Stomach (tissue), 9 donors: ENCODE data around the gene ALS2CL. TPM values are rescaled to one million over a fixed set of nuclear protein-coding genes. Genes with fewer than 3 reads are reported as not detected.

ENCODE experiments used
- DNase-seq, 2 donors: peaks; one replicate each; pipeline versions ENCODE4 v3.0.0 to v3.0.0-alpha.2; 2013 to 2019
- H3K27ac ChIP-seq, 5 donors: fragments of 200-600 bp in 4 of 5; sonication (generic) in 4 of 5; one replicate each; pipeline ENCODE4 v1.5.1; 2013 to 2019; ENCODE audit warnings: mild to moderate bottlenecking in 1 of 5, moderate library complexity in 1 of 5
- H3K27me3 ChIP-seq, 3 donors: fragments of 200-600 bp; sonication (generic); one replicate each; pipeline ENCODE4 v1.5.1; 2017 to 2019; ENCODE audit warnings: mixed run types in 1 of 3
- H3K36me3 ChIP-seq, 4 donors: fragments of 200-600 bp; sonication (generic); 1 replicate in 3 of 4; 2 replicates in 1 of 4; pipeline ENCODE4 v1.5.1; 2016 to 2019
- H3K4me1 ChIP-seq, 4 donors: fragments of 200-600 bp; sonication (generic); one replicate each; pipeline ENCODE4 v1.5.1; 2016 to 2019
- H3K4me3 ChIP-seq, 4 donors: fragments of 200-600 bp; sonication (generic) in 3 of 4; one replicate each; pipeline ENCODE4 v1.5.1; 2016 to 2019; ENCODE audit warnings: mild to moderate bottlenecking in 1 of 4
- H3K9me3 ChIP-seq, 4 donors: fragments of 200-600 bp; sonication (generic); one replicate each; pipeline ENCODE4 v1.5.1; 2016 to 2019
- EP300 ChIP-seq: sonication (generic); formaldehyde crosslinking; IDR thresholded peaks from one replicate; pipeline ENCODE4 v1.6.1; 2017; ENCODE audit warnings: antibody characterized with exemption
- POLR2A ChIP-seq, 4 donors: fragments of 450-650 bp; IDR thresholded peaks; one replicate each; pipeline ENCODE4 v1.6.1; 2016; ENCODE audit warnings: antibody characterized with exemption in 4 of 4, control low read depth in 2 of 4, mild to moderate bottlenecking in 1 of 4, moderate library complexity in 1 of 4
- POLR2AphosphoS5 ChIP-seq, 3 donors: sonication (generic); formaldehyde crosslinking; IDR thresholded peaks; one replicate each; pipeline ENCODE4 v1.6.1; 2016; ENCODE audit warnings: antibody characterized with exemption in 3 of 3
- WGBS, 5 donors: extraction: QIAGEN DNeasy Blood & Tissue Kit in 3 of 5; methylation state at CpG; one replicate each; pipeline versions ENCODE4 v1.1.5 to v1.1.7; 2013 to 2018; 5-methylcytosine and 5-hydroxymethylcytosine counted together
- intact Hi-C: fragments of 100-400 bp; cut with DNase I; formaldehyde crosslinking; loops from one replicate; pipeline ENCODE4 v1.15.1; 2023; ENCODE audit warnings: low total_unique reads
- polyA plus RNA-seq, 3 donors: library from polyadenylated mRNA; stranded (reverse); fragments of 200-250 nt; gene quantifications; one replicate each; pipeline ENCODE4 v1.2.3, GENCODE V29; 2013
- total RNA-seq, 5 donors: library from RNA; depleted of rRNA; stranded (reverse); fragments of >200 nt; gene quantifications; one replicate each; pipeline versions ENCODE4 v1.1.0 to v1.2.3, GENCODE V29; 2014 to 2016
- TF ChIP-seq, protein P1 (sequence below), 7 experiments: fragments of 450-650 bp in 4 of 7; fragments of 200-600 bp in 3 of 7; sonication (generic) in 3 of 7; IDR thresholded peaks; one replicate each; pipeline ENCODE4 v1.5.1; 2016 to 2019; ENCODE audit warnings: antibody characterized with exemption in 7 of 7, control low read depth in 2 of 7, mild to moderate bottlenecking in 1 of 7
- donor health status: healthy with polysubstance abuse.
- donor health status: Bipolar disorder and iron deficiency.
- donor health status: healthy.

The ALS2CL gene
- total and polyA plus RNA-seq, 8 donors = 5.3 to 107 (median 47.8) TPM

DNA sequence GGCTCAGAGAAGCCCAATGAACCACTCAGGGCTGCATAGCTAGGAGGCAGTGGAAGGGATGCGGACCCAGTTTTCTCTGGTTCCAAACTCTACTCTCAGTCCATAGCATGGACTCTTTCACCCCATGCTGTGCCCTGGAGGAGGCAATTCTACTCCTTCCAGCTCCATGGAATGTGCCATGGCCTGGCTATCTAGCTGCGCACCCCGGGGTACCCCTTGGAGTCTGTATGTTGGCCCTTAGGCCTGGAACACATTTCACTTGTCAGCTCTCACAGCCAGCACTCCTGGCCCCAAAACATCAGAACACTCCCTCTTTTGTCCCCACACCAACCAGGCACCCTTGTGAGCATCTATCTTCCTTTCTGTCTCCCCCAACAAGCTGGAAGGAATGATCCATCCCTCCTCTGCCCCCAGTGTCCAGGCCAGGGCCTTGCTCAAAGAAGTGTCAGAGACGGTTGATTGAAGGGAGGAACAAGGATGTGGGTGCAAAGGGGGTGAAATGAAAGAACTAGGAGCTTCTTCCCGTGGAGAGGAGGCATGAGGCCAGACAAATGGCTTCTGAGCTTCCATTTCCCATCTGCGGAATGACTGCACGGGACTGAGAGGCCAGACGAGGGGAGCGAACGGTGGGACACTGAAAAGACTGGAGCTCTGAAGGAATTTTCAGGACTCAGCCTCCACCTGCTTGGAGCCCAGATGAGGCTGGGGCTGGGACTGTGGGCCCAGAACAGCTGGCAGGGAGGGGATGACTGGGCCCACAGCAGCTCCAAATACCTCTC is 21.4 kb upstream of the ALS2CL start:
- Histone ChIP-seq H3K27me3 (peaks cover 0 to 27% (median 14%) of the 10 kb centered on the region in 3 donors), H3K27ac (no peak overlapping the region), H3K9me3 (no peaks in the 10 kb centered on the region), H3K36me3 (no peaks in the 10 kb centered on the region), H3K4me1 (peaks cover 0 to 6% (median 0%) of the 10 kb centered on the region in 4 donors), H3K4me3 (no peak overlapping the region)
- DNase-seq = no peak
- intact Hi-C loops = no loop called here
- WGBS, 5 donors = 85 to 91% (median 89%) methylated on average over 10 of the region's 10 CpGs
- TF ChIP-seq, protein P1, sequence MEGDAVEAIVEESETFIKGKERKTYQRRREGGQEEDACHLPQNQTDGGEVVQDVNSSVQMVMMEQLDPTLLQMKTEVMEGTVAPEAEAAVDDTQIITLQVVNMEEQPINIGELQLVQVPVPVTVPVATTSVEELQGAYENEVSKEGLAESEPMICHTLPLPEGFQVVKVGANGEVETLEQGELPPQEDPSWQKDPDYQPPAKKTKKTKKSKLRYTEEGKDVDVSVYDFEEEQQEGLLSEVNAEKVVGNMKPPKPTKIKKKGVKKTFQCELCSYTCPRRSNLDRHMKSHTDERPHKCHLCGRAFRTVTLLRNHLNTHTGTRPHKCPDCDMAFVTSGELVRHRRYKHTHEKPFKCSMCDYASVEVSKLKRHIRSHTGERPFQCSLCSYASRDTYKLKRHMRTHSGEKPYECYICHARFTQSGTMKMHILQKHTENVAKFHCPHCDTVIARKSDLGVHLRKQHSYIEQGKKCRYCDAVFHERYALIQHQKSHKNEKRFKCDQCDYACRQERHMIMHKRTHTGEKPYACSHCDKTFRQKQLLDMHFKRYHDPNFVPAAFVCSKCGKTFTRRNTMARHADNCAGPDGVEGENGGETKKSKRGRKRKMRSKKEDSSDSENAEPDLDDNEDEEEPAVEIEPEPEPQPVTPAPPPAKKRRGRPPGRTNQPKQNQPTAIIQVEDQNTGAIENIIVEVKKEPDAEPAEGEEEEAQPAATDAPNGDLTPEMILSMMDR (IDR thresholded peaks at IDR 0.05) = no peak
- no peak for TF ChIP-seq POLR2A (IDR thresholded peaks at IDR 0.05)
- TF ChIP-seq EP300 = no peak
- no peak for TF ChIP-seq POLR2AphosphoS5 (IDR thresholded peaks at IDR 0.05)

GRCh38 chr3:46713898-46714552 is 20.5 kb upstream of the ALS2CL start:
- DNase-seq = peak in 1 of 2 donors; percentile 24
- Histone ChIP-seq H3K27ac (no peak overlapping the region), H3K9me3 (no peaks in the 10 kb centered on the region), H3K27me3 (peaks cover 0 to 21% (median 14%) of the 10 kb centered on the region in 3 donors), H3K36me3 (no peaks in the 10 kb centered on the region), H3K4me1 (peaks cover 0 to 6% (median 0%) of the 10 kb centered on the region in 4 donors), H3K4me3 (no peak overlapping the region)
- intact Hi-C loops = no loop called here
- TF ChIP-seq, protein P1 (IDR thresholded peaks at IDR 0.05) = no peak
- TF ChIP-seq POLR2A (IDR thresholded peaks at IDR 0.05) = no peak
- TF ChIP-seq EP300 = no peak
- no peak for TF ChIP-seq POLR2AphosphoS5 (IDR thresholded peaks at IDR 0.05)
- 69 to 84% (median 82%) methylated on average over 12 to 22 of the region's 22 CpGs for WGBS, 5 donors

DNA sequence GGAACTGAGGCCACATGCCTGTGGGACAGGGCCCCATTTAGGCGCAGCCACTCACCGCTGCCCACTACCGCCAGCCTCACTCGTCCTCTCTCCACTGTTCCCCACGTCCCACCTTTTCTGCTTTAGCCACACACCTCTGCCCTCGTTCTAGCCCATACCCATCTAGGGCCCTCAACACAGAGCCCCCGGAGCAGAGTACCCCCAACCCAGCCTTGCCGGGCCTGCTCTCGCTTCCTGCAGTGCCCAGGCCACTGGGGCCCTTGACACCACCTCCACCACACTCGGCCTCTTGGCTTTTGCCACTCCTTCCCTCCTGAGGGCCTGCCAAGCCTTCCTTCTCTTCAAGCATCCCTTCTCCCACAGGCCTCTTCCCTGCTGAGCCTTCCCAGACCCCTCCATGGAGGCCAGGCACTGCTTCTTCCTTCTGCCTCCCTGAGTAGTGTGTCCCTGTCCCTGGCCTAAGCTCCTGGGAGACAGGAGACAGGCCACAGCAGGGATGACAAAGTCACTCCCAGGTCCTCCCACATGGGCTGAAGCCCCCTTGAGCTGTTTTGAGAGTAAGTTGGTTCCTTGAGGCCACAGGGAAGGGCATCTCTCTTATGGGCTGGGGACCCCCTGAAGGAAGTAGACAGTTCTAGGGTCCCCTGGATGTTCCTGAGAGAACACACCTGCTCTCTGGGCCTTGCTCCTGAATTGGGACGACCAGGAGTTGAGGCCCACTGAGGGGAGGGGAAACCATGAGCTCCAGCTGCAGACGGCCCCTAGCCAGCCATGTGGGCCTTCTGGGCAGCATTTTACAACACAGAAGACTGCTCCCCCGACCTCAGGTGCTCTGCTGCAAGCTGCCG is 19.8 kb upstream of the ALS2CL start:
- Histone ChIP-seq H3K27ac (no peak overlapping the region), H3K27me3 (peaks cover 0 to 15% (median 14%) of the 10 kb centered on the region in 3 donors), H3K36me3 (no peaks in the 10 kb centered on the region), H3K4me1 (peaks cover 0 to 6% (median 0%) of the 10 kb centered on the region in 4 donors), H3K4me3 (no peak overlapping the region), H3K9me3 (no peaks in the 10 kb centered on the region)
- WGBS, 5 donors = 76 to 83% (median 81%) methylated on average over 14 of the region's 14 CpGs
- TF ChIP-seq POLR2AphosphoS5 (IDR thresholded peaks at IDR 0.05) (no peak), EP300 (no peak), POLR2A (IDR thresholded peaks at IDR 0.05) (no peak)
- TF ChIP-seq, protein P1 (IDR thresholded peaks at IDR 0.05) = no peak
- no peak for DNase-seq
- intact Hi-C loops = no loop called here
